SK-N-SH treated with all-trans-retinoic acid at 6 μM for 48 hours (cell line): ENCODE measurements around the gene SNX30.

Source experiments
- ARNTL ChIP-seq: fragments of 450-650 bp; formaldehyde crosslinking; IDR thresholded peaks from 2 replicates; pipeline ENCODE4 v1.5.0; 2020; ENCODE audit warnings: low read depth, mild to moderate bottlenecking, moderate library complexity, borderline replicate concordance
- CSDC2 ChIP-seq: fragments of 250-450 bp; sonication (Bioruptor Pico); IDR thresholded peaks from 2 replicates; pipeline ENCODE4 v1.5.0; 2020; ENCODE audit warnings: mild to moderate bottlenecking, moderate library complexity
- ESRRG ChIP-seq: fragments of 250-450 bp; sonication (Bioruptor Pico); IDR thresholded peaks from 2 replicates; pipeline ENCODE4 v1.6.1; 2021; ENCODE audit warnings: mild to moderate bottlenecking
- GLIS3 ChIP-seq: fragments of 250-450 bp; sonication (Bioruptor Pico); IDR thresholded peaks from 2 replicates; pipeline ENCODE4 v1.5.0; 2020; ENCODE audit warnings: mild to moderate bottlenecking, moderate library complexity
- PATZ1 ChIP-seq: fragments of 250-450 bp; sonication (Bioruptor Pico); IDR thresholded peaks from 2 replicates; pipeline ENCODE4 v1.8.0; 2020; ENCODE audit warnings: mild to moderate bottlenecking, moderate library complexity, borderline replicate concordance
- RARB ChIP-seq: fragments of 250-450 bp; sonication (Bioruptor Pico); IDR thresholded peaks from 2 replicates; pipeline ENCODE4 v1.8.0; 2021; ENCODE audit warnings: mild to moderate bottlenecking, moderate library complexity
- ZC3H10 ChIP-seq: fragments of 250-450 bp; sonication (Bioruptor Pico); IDR thresholded peaks from 2 replicates; pipeline ENCODE4 v1.5.1; 2021; ENCODE audit warnings: mild to moderate bottlenecking, moderate library complexity
- ZFP3 ChIP-seq: fragments of 250-450 bp; sonication (Bioruptor Pico); IDR thresholded peaks from 2 replicates; pipeline ENCODE4 v1.5.0; 2020; ENCODE audit warnings: mild to moderate bottlenecking, moderate library complexity
- ZFP30 ChIP-seq: fragments of 450-650 bp; formaldehyde crosslinking; IDR thresholded peaks from 2 replicates; pipeline ENCODE4 v1.5.0; 2022; ENCODE audit warnings: mild to moderate bottlenecking, moderate library complexity
- ZNF565 ChIP-seq: fragments of 450-650 bp; formaldehyde crosslinking; conservative IDR thresholded peaks from 2 replicates; pipeline ENCODE4 v1.5.0; 2020; ENCODE audit warnings: low read depth, mild to moderate bottlenecking, moderate library complexity

- no peak for TF ChIP-seq CSDC2 (CRISPR knock-in tag)
- no peak for TF ChIP-seq ZFP30 (CRISPR knock-in tag)
- TF ChIP-seq ZFP3 (CRISPR knock-in tag), result no peak
- no peak for TF ChIP-seq ZC3H10
- no peak for TF ChIP-seq RARB (CRISPR knock-in tag)
- TF ChIP-seq PATZ1 (CRISPR knock-in tag), result no peak
- no peak for TF ChIP-seq ARNTL
- no peak for TF ChIP-seq ZNF565
- no peak for TF ChIP-seq GLIS3 (CRISPR knock-in tag)
- no peak for TF ChIP-seq ESRRG (CRISPR knock-in tag)
Measured at GRCh38 chr9:112884101-112884500, 133.5 kb downstream of the SNX30 start.
